ENCODE results near the gene TPTE2. TPM values are rescaled to one million over a fixed set of nuclear protein-coding genes. Genes with fewer than 3 reads are reported as not detected.
"Not testable (repeated sequence)": the region's sequence is repeated elsewhere in the genome, so short reads cannot be mapped to it uniquely, and the experiment has no call there.

Gene TPTE2
- total RNA-seq, result under 1 TPM in 1 of 2 experiments, not detected in 1; 0.12 TPM

- DNase-seq; H3K36me3 Mint-ChIP-seq; H3K4me3 Mint-ChIP-seq; H3K27ac Mint-ChIP-seq; H3K9me3 Mint-ChIP-seq; H3K4me1 Mint-ChIP-seq (ENCODE audit: low read depth); H3K27me3 Mint-ChIP-seq; intact Hi-C loops (cut with micrococcal nuclease); POLR2A ChIA-PET; CTCF ChIA-PET: not testable (repeated sequence)
Measured at GRCh38 chr13:19561127-19561582, at the start of gene TPTE2. Gene TPTE2, minus strand, starts transcription at chr13:19561532. Its CDS starts 58,298 bp downstream, at chr13:19503234.

GRCh38 chr13:19607523-19608078 is 46.3 kb upstream of the TPTE2 start:
- Mint-ChIP-seq H3K9me3 (peaks cover 15% of the 10 kb centered on the region), H3K27me3 (peaks cover 27% of the 10 kb centered on the region), H3K4me3 (no peak overlapping the region), H3K4me1 (ENCODE audit: low read depth) (no peaks in the 10 kb centered on the region), H3K36me3 (peaks cover 6% of the 10 kb centered on the region), H3K27ac (no peak overlapping the region)
- DNase-seq, result no peak
- ChIA-PET POLR2A (no interaction called here), CTCF (no interaction called here)
- intact Hi-C loops (cut with micrococcal nuclease), result no loop called here

- CTCF ChIA-PET, result no interaction called here
- POLR2A ChIA-PET, result no interaction called here
- peaks cover 6% of the 10 kb centered on the region for H3K36me3 Mint-ChIP-seq
- H3K27me3 Mint-ChIP-seq, result peaks cover 28% of the 10 kb centered on the region
- DNase-seq, result no peak
- H3K9me3 Mint-ChIP-seq, result peaks cover 15% of the 10 kb centered on the region
- H3K4me3 Mint-ChIP-seq, result no peak overlapping the region
- intact Hi-C loops (cut with micrococcal nuclease), result no loop called here
- no peak overlapping the region for H3K27ac Mint-ChIP-seq
- no peaks in the 10 kb centered on the region for H3K4me1 Mint-ChIP-seq (ENCODE audit: low read depth)
Measured at GRCh38 chr13:19606737-19607136, 45.4 kb upstream of the TPTE2 start.

GRCh38 chr13:19606152-19606551 is 44.8 kb upstream of the TPTE2 start:
- ChIA-PET CTCF (interaction anchor here (1.4 kb wide), 1 partner anchor 27 kb away, joined by 3 read pairs; the partner anchor contains the start of gene MPHOSPH8), POLR2A (no interaction called here)
- Mint-ChIP-seq H3K4me3 (no peak overlapping the region), H3K36me3 (peaks cover 6% of the 10 kb centered on the region), H3K27ac (no peak overlapping the region), H3K4me1 (ENCODE audit: low read depth) (no peaks in the 10 kb centered on the region), H3K27me3 (peaks cover 28% of the 10 kb centered on the region), H3K9me3 (peaks cover 15% of the 10 kb centered on the region)
- DNase-seq, result no peak
- intact Hi-C loops (cut with micrococcal nuclease), result no loop called here

- POLR2A ChIA-PET, result no interaction called here
Measured at GRCh38 chr13:19605161-19605955, 44.0 kb upstream of the TPTE2 start.

GRCh38 chr13:19604306-19604705 is 43.0 kb upstream of the TPTE2 start:
- DNase-seq, result no peak
- no peak overlapping the region for H3K27ac Mint-ChIP-seq
- H3K27me3 Mint-ChIP-seq, result peaks cover 31% of the 10 kb centered on the region
- no peaks in the 10 kb centered on the region for H3K4me1 Mint-ChIP-seq (ENCODE audit: low read depth)
- peaks cover 6% of the 10 kb centered on the region for H3K36me3 Mint-ChIP-seq
- peaks cover 15% of the 10 kb centered on the region for H3K9me3 Mint-ChIP-seq
- POLR2A ChIA-PET, result no interaction called here
- CTCF ChIA-PET, result no interaction called here
- H3K4me3 Mint-ChIP-seq, result no peak overlapping the region
- intact Hi-C loops (cut with micrococcal nuclease), result no loop called here

More at GRCh38 chr13:19605161-19605955, 44.0 kb upstream of the TPTE2 start:
- no peak overlapping the region for H3K4me3 Mint-ChIP-seq
- CTCF ChIA-PET, result interaction anchor here (1.4 kb wide), 1 partner anchor 28 kb away, joined by 3 read pairs; the partner anchor contains the start of gene MPHOSPH8
- H3K27me3 Mint-ChIP-seq, result peaks cover 30% of the 10 kb centered on the region
- no peaks in the 10 kb centered on the region for H3K4me1 Mint-ChIP-seq (ENCODE audit: low read depth)
- peaks cover 15% of the 10 kb centered on the region for H3K9me3 Mint-ChIP-seq
- no peak for DNase-seq
- H3K36me3 Mint-ChIP-seq, result peaks cover 6% of the 10 kb centered on the region
- H3K27ac Mint-ChIP-seq, result no peak overlapping the region
- intact Hi-C loops (cut with micrococcal nuclease), result no loop called here

GRCh38 chr13:19601749-19602725 is 40.7 kb upstream of the TPTE2 start:
- Mint-ChIP-seq H3K9me3 (peaks cover 15% of the 10 kb centered on the region), H3K4me1 (ENCODE audit: low read depth) (no peaks in the 10 kb centered on the region), H3K36me3 (peaks cover 6% of the 10 kb centered on the region), H3K27me3 (peaks cover 41% of the 10 kb centered on the region), H3K4me3 (peak overlapping the region; percentile 50), H3K27ac (no peak overlapping the region)
- CTCF ChIA-PET, result interaction anchor here (1.0 to 1.2 kb wide), 2 partner anchors 15 to 448 kb away, joined by 3 to 5 read pairs; no protein-coding TSS in a partner anchor
- peak; percentile 56 for DNase-seq
- POLR2A ChIA-PET, result interaction anchor here (0.9 kb wide), 1 partner anchor 32 kb away, joined by 3 read pairs; no protein-coding TSS in a partner anchor
- intact Hi-C loops (cut with micrococcal nuclease), result loop anchor here (2.0 kb wide), 1 partner anchor 15 kb away; no protein-coding TSS in a partner anchor

- Mint-ChIP-seq H3K4me1 (ENCODE audit: low read depth) (no peaks in the 10 kb centered on the region), H3K27me3 (peaks cover 20% of the 10 kb centered on the region), H3K9me3 (no peaks in the 10 kb centered on the region), H3K4me3 (no peak overlapping the region), H3K36me3 (no peaks in the 10 kb centered on the region), H3K27ac (no peak overlapping the region)
- intact Hi-C loops (cut with micrococcal nuclease), result no loop called here
- POLR2A ChIA-PET, result no interaction called here
- no peak for DNase-seq
- CTCF ChIA-PET, result interaction anchor here (0.8 kb wide), 1 partner anchor 10 kb away, joined by 6 read pairs; no protein-coding TSS in a partner anchor
Measured at GRCh38 chr13:19597523-19597922, 36.2 kb upstream of the TPTE2 start.

- H3K9me3 Mint-ChIP-seq, result no peaks in the 10 kb centered on the region
- no peaks in the 10 kb centered on the region for H3K36me3 Mint-ChIP-seq
- POLR2A ChIA-PET, result no interaction called here
- no peak overlapping the region for H3K4me3 Mint-ChIP-seq
- intact Hi-C loops (cut with micrococcal nuclease), result no loop called here
- peaks cover 20% of the 10 kb centered on the region for H3K27me3 Mint-ChIP-seq
- CTCF ChIA-PET, result interaction anchor here (0.8 kb wide), 1 partner anchor 10 kb away, joined by 6 read pairs; no protein-coding TSS in a partner anchor
- no peak for DNase-seq
- H3K4me1 Mint-ChIP-seq (ENCODE audit: low read depth), result no peaks in the 10 kb centered on the region
- no peak overlapping the region for H3K27ac Mint-ChIP-seq
Measured at GRCh38 chr13:19596960-19597361, 35.6 kb upstream of the TPTE2 start.

- intact Hi-C loops (cut with micrococcal nuclease), result no loop called here
- Mint-ChIP-seq H3K9me3 (no peaks in the 10 kb centered on the region), H3K4me3 (no peak overlapping the region), H3K27ac (no peak overlapping the region), H3K27me3 (peaks cover 20% of the 10 kb centered on the region), H3K4me1 (ENCODE audit: low read depth) (no peaks in the 10 kb centered on the region), H3K36me3 (no peaks in the 10 kb centered on the region)
- POLR2A ChIA-PET, result no interaction called here
- CTCF ChIA-PET, result interaction anchor here (0.7 kb wide), 1 partner anchor 937 kb away, joined by 3 read pairs; no protein-coding TSS in a partner anchor
- DNase-seq, result no peak
Measured at GRCh38 chr13:19596086-19596485, 34.8 kb upstream of the TPTE2 start.

GRCh38 chr13:19592657-19593180 is 31.4 kb upstream of the TPTE2 start:
- peaks cover 5% of the 10 kb centered on the region for H3K4me1 Mint-ChIP-seq (ENCODE audit: low read depth)
- DNase-seq, result no peak
- H3K27ac Mint-ChIP-seq, result no peak overlapping the region
- ChIA-PET POLR2A (no interaction called here), CTCF (no interaction called here)
- H3K4me3 Mint-ChIP-seq, result no peak overlapping the region
- intact Hi-C loops (cut with micrococcal nuclease), result no loop called here
- H3K27me3 Mint-ChIP-seq, result peaks cover 11% of the 10 kb centered on the region
- no peaks in the 10 kb centered on the region for H3K9me3 Mint-ChIP-seq
- H3K36me3 Mint-ChIP-seq, result no peaks in the 10 kb centered on the region
